ENCODE measurements around the gene CAND2. TPM values are rescaled to one million over a fixed set of nuclear protein-coding genes. Genes with fewer than 3 reads are reported as not detected.
A peak's percentile ranks its signal among the peaks of the same experiment; 100 is the strongest.

The CAND2 gene
- total RNA-seq, 1 donor from 2014 or later = 76.2 TPM

GRCh38 chr3:12799525-12800440, 3.3 kb downstream of the CAND2 start:
- no peak for DNase-seq
- H3K27me3 ChIP-seq (ENCODE audit: low read depth) = no peaks in the 10 kb centered on the region
- no peaks in the 10 kb centered on the region for H3K9me3 ChIP-seq (replicated peaks)
- intact Hi-C loops (cut with micrococcal nuclease) = no loop called here
- TF ChIP-seq CTCF (IDR thresholded peaks at IDR 0.05; ENCODE audit: borderline replicate concordance) = no peak
- peak overlapping the region; percentile 79 for H3K4me3 ChIP-seq
- peak overlapping the region; percentile 95 for H3K27ac ChIP-seq (replicated peaks)
- H3K4me1 ChIP-seq = peaks cover 44% of the 10 kb centered on the region
- peaks cover 16% of the 10 kb centered on the region for H3K36me3 ChIP-seq

GRCh38 chr3:12803371-12803770, 6.9 kb downstream of the CAND2 start:
- H3K4me1 ChIP-seq = peaks cover 53% of the 10 kb centered on the region
- TF ChIP-seq CTCF (IDR thresholded peaks at IDR 0.05; ENCODE audit: borderline replicate concordance) = no peak
- no peaks in the 10 kb centered on the region for H3K27me3 ChIP-seq (ENCODE audit: low read depth)
- peaks cover 50% of the 10 kb centered on the region for H3K36me3 ChIP-seq
- H3K27ac ChIP-seq (replicated peaks) = no peak overlapping the region
- H3K9me3 ChIP-seq (replicated peaks) = no peaks in the 10 kb centered on the region
- no peak overlapping the region for H3K4me3 ChIP-seq
- intact Hi-C loops (cut with micrococcal nuclease) = no loop called here
- DNase-seq = no peak

GRCh38 chr3:12807066-12807465, 10.6 kb downstream of the CAND2 start:
- Histone ChIP-seq H3K27ac (replicated peaks) (peak overlapping the region; percentile 73), H3K9me3 (replicated peaks) (no peaks in the 10 kb centered on the region), H3K4me3 (no peak overlapping the region), H3K36me3 (peaks cover 52% of the 10 kb centered on the region), H3K27me3 (ENCODE audit: low read depth) (no peaks in the 10 kb centered on the region), H3K4me1 (peaks cover 51% of the 10 kb centered on the region)
- TF ChIP-seq CTCF (IDR thresholded peaks at IDR 0.05; ENCODE audit: borderline replicate concordance) = no peak
- no peak for DNase-seq
- intact Hi-C loops (cut with micrococcal nuclease) = no loop called here

GRCh38 chr3:12807601-12808359, 11.3 kb downstream of the CAND2 start:
- Histone ChIP-seq H3K27ac (replicated peaks) (peak overlapping the region; percentile 73), H3K4me3 (no peak overlapping the region), H3K9me3 (replicated peaks) (no peaks in the 10 kb centered on the region), H3K4me1 (peaks cover 51% of the 10 kb centered on the region), H3K27me3 (ENCODE audit: low read depth) (no peaks in the 10 kb centered on the region), H3K36me3 (peaks cover 55% of the 10 kb centered on the region)
- intact Hi-C loops (cut with micrococcal nuclease) = no loop called here
- TF ChIP-seq CTCF (IDR thresholded peaks at IDR 0.05; ENCODE audit: borderline replicate concordance) = no peak
- no peak for DNase-seq

- no peak for DNase-seq
- no peaks in the 10 kb centered on the region for H3K27me3 ChIP-seq (ENCODE audit: low read depth)
- TF ChIP-seq CTCF (IDR thresholded peaks at IDR 0.05; ENCODE audit: borderline replicate concordance) = no peak
- peaks cover 51% of the 10 kb centered on the region for H3K4me1 ChIP-seq
- H3K9me3 ChIP-seq (replicated peaks) = no peaks in the 10 kb centered on the region
- H3K27ac ChIP-seq (replicated peaks) = peak overlapping the region; percentile 73
- peaks cover 58% of the 10 kb centered on the region for H3K36me3 ChIP-seq
- H3K4me3 ChIP-seq = no peak overlapping the region
- intact Hi-C loops (cut with micrococcal nuclease) = no loop called here
Observed at GRCh38 chr3:12808587-12808986, 12.1 kb downstream of the CAND2 start.

All from left ventricle myocardium inferior (tissue), 1 donor.